Natural killer cell (primary cell): ENCODE data around the gene CSNK1G2. TPM values are rescaled to one million over a fixed set of nuclear protein-coding genes. Genes with fewer than 3 reads are reported as not detected.
"Not testable (repeated sequence)": the region's sequence is repeated elsewhere in the genome, so short reads cannot be mapped to it uniquely, and the experiment has no call there.

Source experiments
- ATAC-seq, 3 donors: fragments of 150-1000 bp in 2 of 3; fragments of 200-7000 bp in 1 of 3; cut with Tn5 transposase; 1 replicate in 1 of 3; 2 replicates in 2 of 3; pipeline ENCODE4 v1.10.0; 2021; ENCODE audit warnings: mild to moderate bottlenecking in 2 of 3, moderate library complexity in 2 of 3
- DNase-seq, 2 donors: peaks; one replicate each; pipeline versions ENCODE4 v3.0.0 to v3.0.0-alpha.2; 2013 to 2021; ENCODE audit warnings: mixed read lengths in 1 of 2
- H3K27ac ChIP-seq: one replicate; pipeline ENCODE4 v1.5.1; 2013; ENCODE audit warnings: mild to moderate bottlenecking, low read length
- H3K27me3 ChIP-seq: one replicate; pipeline ENCODE4 v1.6.1; 2013; ENCODE audit warnings: low read length; ENCODE audit not compliant: control insufficient read depth, insufficient read depth
- H3K36me3 ChIP-seq: one replicate; pipeline ENCODE4 v1.6.1; 2013; ENCODE audit warnings: low read length; ENCODE audit not compliant: control insufficient read depth, insufficient read depth
- H3K4me1 ChIP-seq: one replicate; pipeline ENCODE4 v1.6.1; 2013; ENCODE audit warnings: low read length; ENCODE audit not compliant: control insufficient read depth, insufficient read depth
- H3K4me3 ChIP-seq: one replicate; pipeline ENCODE4 v1.5.1; 2013; ENCODE audit warnings: low read length
- H3K9me3 ChIP-seq: one replicate; pipeline ENCODE4 v1.6.1; 2013; ENCODE audit warnings: low read length; ENCODE audit not compliant: control insufficient read depth, insufficient read depth
- H3K27ac Mint-ChIP-seq, 2 donors: one replicate each; pipeline ENCODE4 v1.8.0; 2022; ENCODE audit warnings: mild to moderate bottlenecking in 2 of 2, mixed read lengths in 2 of 2, moderate library complexity in 1 of 2
- H3K27me3 Mint-ChIP-seq, 2 donors: one replicate each; pipeline ENCODE4 v1.8.0; 2022; ENCODE audit warnings: low read depth in 2 of 2, mixed read lengths in 2 of 2
- H3K36me3 Mint-ChIP-seq: one replicate; pipeline ENCODE4 v1.8.0; 2022; ENCODE audit warnings: mixed read lengths
- H3K4me1 Mint-ChIP-seq, 2 donors: one replicate each; pipeline ENCODE4 v1.8.0; 2022; ENCODE audit warnings: mixed read lengths in 2 of 2
- H3K4me3 Mint-ChIP-seq: one replicate; pipeline ENCODE4 v1.8.0; 2022; ENCODE audit warnings: mild to moderate bottlenecking, moderate library complexity, mixed read lengths
- H3K9me3 Mint-ChIP-seq, 2 donors: one replicate each; pipeline ENCODE4 v1.8.0; 2022; ENCODE audit warnings: mixed read lengths in 2 of 2
- WGBS: methylation state at CpG from one replicate; pipeline ENCODE4 v1.1.7; 2013; ENCODE audit warnings: missing lambda C conversion rate; ENCODE audit not compliant: insufficient coverage; 5-methylcytosine and 5-hydroxymethylcytosine counted together
- intact Hi-C: fragments of 100-400 bp; cut with micrococcal nuclease; formaldehyde crosslinking; loops from one replicate; pipeline ENCODE4 v1.14.2; 2022
- total RNA-seq, 4 donors: library from RNA; stranded (reverse); fragments of 120-200 nt in 1 of 4; gene quantifications; one replicate each; pipeline versions ENCODE4 v1.2.3 to v1.2.4, GENCODE V29; 2013 to 2022
- TF ChIP-seq, protein P1 (sequence below): fragments of 200-600 bp; IDR thresholded peaks from one replicate; pipeline ENCODE4 v1.8.0; 2022; ENCODE audit warnings: antibody characterized with exemption

CSNK1G2 gene
- total RNA-seq, 3 donors from 2014 or later (not counting 1 experiment from before 2014, with no cell fraction given): 138 to 143 (median 139) TPM

DNA sequence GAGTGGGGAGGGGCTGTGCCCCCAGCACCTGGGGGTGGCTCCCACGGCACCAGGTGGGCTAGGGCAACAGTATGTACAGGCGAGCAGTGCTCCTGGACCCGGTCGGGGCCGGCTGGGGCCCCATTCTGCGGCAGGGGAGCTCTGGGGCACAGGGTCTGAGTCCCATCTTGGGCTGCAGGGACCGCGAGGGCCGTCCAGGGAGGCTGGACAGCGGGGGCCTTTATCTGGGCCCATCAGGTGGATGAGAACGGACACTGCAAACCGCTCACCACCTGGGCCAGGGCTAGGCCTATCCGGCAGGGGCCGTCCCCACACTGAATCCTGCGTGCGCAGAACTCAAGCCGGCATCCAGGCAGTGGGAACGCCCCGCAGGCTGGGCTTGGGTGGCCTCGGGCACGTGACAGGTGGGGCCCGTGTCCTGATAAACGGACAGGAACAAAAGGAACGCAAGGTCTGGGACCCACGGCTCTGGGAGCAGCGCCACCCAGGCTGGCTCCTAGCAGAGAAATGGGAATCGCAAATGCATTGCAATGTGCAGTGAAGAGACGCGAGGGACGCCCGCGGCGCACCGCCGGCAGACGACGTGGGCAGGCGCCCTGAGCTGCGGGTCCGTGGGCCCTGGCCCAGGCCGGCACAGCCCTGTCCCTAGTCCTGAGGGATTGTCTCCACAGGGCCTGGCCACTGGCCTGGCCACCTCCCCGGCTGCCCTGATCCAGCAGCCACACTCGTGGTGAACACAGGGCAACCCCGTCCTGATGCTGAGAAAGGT lies 44.8 kb downstream of the CSNK1G2 start:
- no peak overlapping the region for H3K4me3 Mint-ChIP-seq
- no peak overlapping the region for H3K27ac Mint-ChIP-seq
- H3K27me3 Mint-ChIP-seq: no peaks in the 10 kb centered on the region
- DNase-seq (no peak), ATAC-seq (no peak)
- no peak overlapping the region for H3K4me3 ChIP-seq
- H3K4me1 ChIP-seq: no peaks in the 10 kb centered on the region
- H3K27ac ChIP-seq: no peak overlapping the region
- peaks cover 48% of the 10 kb centered on the region for H3K36me3 ChIP-seq
- H3K9me3 Mint-ChIP-seq: no peaks in the 10 kb centered on the region
- intact Hi-C loops: no loop called here
- H3K27me3 ChIP-seq: no peaks in the 10 kb centered on the region
- no peaks in the 10 kb centered on the region for H3K4me1 Mint-ChIP-seq
- H3K9me3 ChIP-seq: no peaks in the 10 kb centered on the region
- TF ChIP-seq, protein P1, sequence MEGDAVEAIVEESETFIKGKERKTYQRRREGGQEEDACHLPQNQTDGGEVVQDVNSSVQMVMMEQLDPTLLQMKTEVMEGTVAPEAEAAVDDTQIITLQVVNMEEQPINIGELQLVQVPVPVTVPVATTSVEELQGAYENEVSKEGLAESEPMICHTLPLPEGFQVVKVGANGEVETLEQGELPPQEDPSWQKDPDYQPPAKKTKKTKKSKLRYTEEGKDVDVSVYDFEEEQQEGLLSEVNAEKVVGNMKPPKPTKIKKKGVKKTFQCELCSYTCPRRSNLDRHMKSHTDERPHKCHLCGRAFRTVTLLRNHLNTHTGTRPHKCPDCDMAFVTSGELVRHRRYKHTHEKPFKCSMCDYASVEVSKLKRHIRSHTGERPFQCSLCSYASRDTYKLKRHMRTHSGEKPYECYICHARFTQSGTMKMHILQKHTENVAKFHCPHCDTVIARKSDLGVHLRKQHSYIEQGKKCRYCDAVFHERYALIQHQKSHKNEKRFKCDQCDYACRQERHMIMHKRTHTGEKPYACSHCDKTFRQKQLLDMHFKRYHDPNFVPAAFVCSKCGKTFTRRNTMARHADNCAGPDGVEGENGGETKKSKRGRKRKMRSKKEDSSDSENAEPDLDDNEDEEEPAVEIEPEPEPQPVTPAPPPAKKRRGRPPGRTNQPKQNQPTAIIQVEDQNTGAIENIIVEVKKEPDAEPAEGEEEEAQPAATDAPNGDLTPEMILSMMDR: no peak
- 94% methylated on average over 44 of the region's 44 CpGs for WGBS
- no peaks in the 10 kb centered on the region for H3K36me3 Mint-ChIP-seq

DNA sequence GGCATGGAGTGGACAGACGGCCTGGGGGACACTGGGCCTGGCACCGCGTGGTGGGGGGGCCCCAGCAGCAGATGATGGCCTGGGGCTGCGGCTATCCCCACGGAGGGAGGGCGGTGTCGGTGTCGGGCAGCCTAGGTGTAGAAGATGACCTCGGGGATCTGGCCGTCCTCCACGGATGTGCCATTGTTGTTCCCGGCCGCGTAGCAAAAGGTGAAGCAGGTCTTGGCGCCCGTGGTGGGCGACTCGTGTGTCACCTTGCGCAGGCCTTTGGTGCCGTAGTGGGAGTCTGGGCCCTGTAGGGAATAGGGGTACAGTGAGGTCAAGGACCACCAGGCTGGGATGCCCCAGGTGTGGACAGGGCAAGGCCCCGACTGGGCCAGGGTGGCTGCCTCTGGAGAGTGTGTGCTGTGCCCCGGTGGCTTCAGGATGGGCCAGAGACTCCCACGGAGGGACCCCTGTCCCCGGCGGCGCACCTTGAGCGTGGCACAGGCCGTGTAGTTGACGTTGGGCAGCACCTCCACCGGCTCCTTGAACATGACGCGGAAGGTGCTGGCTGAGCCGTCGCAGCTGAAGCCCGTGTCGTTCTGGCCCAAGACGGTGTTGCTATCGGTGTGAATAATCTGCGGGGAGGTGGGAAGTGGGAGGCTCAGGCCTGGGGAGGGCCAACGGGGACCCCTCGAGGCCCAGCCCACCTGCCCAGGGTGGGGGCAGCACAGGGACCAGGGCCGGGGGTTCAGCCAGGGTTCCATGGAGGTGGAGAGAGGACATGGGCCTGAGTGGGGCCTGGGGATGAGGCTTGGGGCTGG lies 45.6 kb downstream of the CSNK1G2 start:
- Mint-ChIP-seq H3K4me3 (no peak overlapping the region), H3K4me1 (no peaks in the 10 kb centered on the region), H3K27me3 (no peaks in the 10 kb centered on the region), H3K27ac (no peak overlapping the region), H3K36me3 (no peaks in the 10 kb centered on the region), H3K9me3 (no peaks in the 10 kb centered on the region)
- Histone ChIP-seq H3K4me3 (no peak overlapping the region), H3K27ac (no peak overlapping the region), H3K4me1 (no peaks in the 10 kb centered on the region), H3K27me3 (no peaks in the 10 kb centered on the region), H3K36me3 (peaks cover 47% of the 10 kb centered on the region), H3K9me3 (no peaks in the 10 kb centered on the region)
- TF ChIP-seq, protein P1: no peak
- DNase-seq: no peak
- peak in 1 of 3 donors; percentile 38 for ATAC-seq
- intact Hi-C loops: no loop called here
- 94% methylated on average over 42 of the region's 42 CpGs for WGBS

DNA sequence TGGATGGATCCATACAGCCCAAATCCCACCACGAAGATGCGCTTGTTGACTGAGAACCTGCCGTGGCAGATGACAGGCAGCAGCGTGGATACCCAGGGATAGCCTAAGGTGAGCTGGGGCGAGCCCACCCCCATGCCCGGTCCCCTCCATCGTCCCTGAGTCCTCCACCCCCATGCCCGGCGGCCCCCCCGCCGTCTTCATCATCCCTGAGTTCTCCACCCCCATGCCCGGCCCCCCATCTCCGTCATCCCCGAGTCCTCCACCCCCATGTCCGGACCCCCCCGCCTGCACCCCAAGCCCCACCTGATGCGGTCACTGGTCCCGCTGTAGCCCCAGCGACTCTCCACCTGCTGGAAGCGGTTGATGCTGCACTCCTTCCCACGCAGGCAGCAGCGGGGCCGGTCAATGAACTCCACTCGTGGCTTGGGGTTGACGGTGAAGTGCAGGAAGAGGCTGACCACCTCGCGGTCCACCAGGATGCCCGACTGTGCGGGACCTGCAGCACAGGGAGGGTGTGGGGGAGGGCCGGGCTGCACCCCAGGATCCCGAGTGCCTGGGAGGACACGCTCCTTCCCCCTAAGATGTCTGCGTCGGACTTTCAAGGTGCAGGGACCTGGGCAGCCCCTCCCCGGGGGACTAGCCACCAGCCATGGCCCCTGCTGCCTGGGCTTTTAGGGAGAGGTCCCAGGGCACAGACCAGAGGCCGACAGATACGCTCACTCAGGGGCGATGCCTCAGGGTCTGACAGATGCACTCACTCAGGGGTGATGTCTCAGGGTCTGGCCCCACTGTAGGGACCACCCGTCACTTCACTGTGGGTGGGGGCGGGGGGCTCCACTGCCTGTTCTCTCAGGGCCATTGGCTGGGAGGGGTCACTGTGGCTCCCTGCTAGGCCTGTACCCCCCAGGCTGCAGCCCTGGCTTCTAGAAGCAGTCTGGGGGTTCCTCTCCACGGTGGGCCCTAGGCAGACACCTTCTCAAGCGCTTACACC lies 46.5 kb downstream of the CSNK1G2 start:
- TF ChIP-seq, protein P1: no peak
- DNase-seq (no peak), ATAC-seq (no peak)
- Mint-ChIP-seq H3K4me3 (no peak overlapping the region), H3K4me1 (no peaks in the 10 kb centered on the region), H3K9me3 (no peaks in the 10 kb centered on the region), H3K36me3 (no peaks in the 10 kb centered on the region), H3K27me3 (no peaks in the 10 kb centered on the region), H3K27ac (no peak overlapping the region)
- H3K36me3 ChIP-seq: peaks cover 44% of the 10 kb centered on the region
- no peaks in the 10 kb centered on the region for H3K9me3 ChIP-seq
- no peak overlapping the region for H3K4me3 ChIP-seq
- no peaks in the 10 kb centered on the region for H3K27me3 ChIP-seq
- intact Hi-C loops: no loop called here
- no peak overlapping the region for H3K27ac ChIP-seq
- no peaks in the 10 kb centered on the region for H3K4me1 ChIP-seq
- WGBS: 85% methylated on average over 37 of the region's 42 CpGs

- H3K36me3 ChIP-seq: peaks cover 44% of the 10 kb centered on the region
- H3K4me1 ChIP-seq, DNase-seq, H3K27me3 Mint-ChIP-seq, H3K27me3 ChIP-seq, H3K4me3 Mint-ChIP-seq, H3K27ac Mint-ChIP-seq, H3K27ac ChIP-seq, H3K9me3 Mint-ChIP-seq, H3K4me3 ChIP-seq, H3K4me1 Mint-ChIP-seq, H3K9me3 ChIP-seq, ATAC-seq, intact Hi-C loops, H3K36me3 Mint-ChIP-seq: not testable (repeated sequence)
- 96% methylated on average over 10 of the region's 10 CpGs for WGBS
Measured at GRCh38 chr19:1988464-1988863, 47.5 kb downstream of the CSNK1G2 start.
